ENCODE measurements around the gene PTGR3. TPM values are rescaled to one million over a fixed set of nuclear protein-coding genes. Genes with fewer than 3 reads are reported as not detected.

PTGR3 gene
- total and polyA plus RNA-seq, 5 experiments from 2014 or later, result 14.7 to 35.1 (median 28.5) TPM

GRCh38 chr18:75212751-75213090 is 3.8 kb upstream of the PTGR3 start:
- POLR2A ChIA-PET, result interaction anchor here (1.2 to 7.3 kb wide), 3 partner anchors 8 to 38 kb away, joined by 3 to 93 read pairs (median 5); no protein-coding TSS in a partner anchor
- DNase-seq (no peak), ATAC-seq (no peak)
- Mint-ChIP-seq H3K4me1 (peaks cover 42 to 69% (median 62%) of the 10 kb centered on the region in 4 donors), H3K27ac (peak overlapping the region; percentile 75 to 98 (median 86)), H3K27me3 (no peaks in the 10 kb centered on the region), H3K9me3 (no peaks in the 10 kb centered on the region), H3K36me3 (peaks cover 0 to 7% (median 2%) of the 10 kb centered on the region in 3 donors), H3K4me3 (peak overlapping the region; percentile 84 to 94 (median 89))

- DNase-seq (peak in 5 of 10 donors; percentile 19 to 33 (median 31)), ATAC-seq (no peak)
- POLR2A ChIA-PET, result interaction anchor here (1.2 to 7.3 kb wide), 4 partner anchors 9 to 39 kb away, joined by 3 to 93 read pairs (median 10); no protein-coding TSS in a partner anchor
- Mint-ChIP-seq H3K36me3 (peaks cover 0 to 7% (median 2%) of the 10 kb centered on the region in 3 donors), H3K27me3 (no peaks in the 10 kb centered on the region), H3K4me1 (peaks cover 42 to 69% (median 62%) of the 10 kb centered on the region in 4 donors), H3K27ac (peak overlapping the region; percentile 75 to 98 (median 86)), H3K9me3 (no peaks in the 10 kb centered on the region), H3K4me3 (peak overlapping the region; percentile 84 to 94 (median 89))
Measured at GRCh38 chr18:75211953-75212750, 3.2 kb upstream of the PTGR3 start.

GRCh38 chr18:75211626-75211952 is 2.6 kb upstream of the PTGR3 start:
- DNase-seq, result peak in 3 of 10 donors; percentile 14 to 39 (median 29)
- H3K4me3 Mint-ChIP-seq, result peak overlapping the region in 2 of 10 donors; percentile 19 to 99
- no peaks in the 10 kb centered on the region for H3K9me3 Mint-ChIP-seq
- H3K27ac Mint-ChIP-seq, result peak overlapping the region in 1 of 10 donors; percentile 99
- POLR2A ChIA-PET, result interaction anchor here (3.6 to 7.3 kb wide), 2 partner anchors 17 to 34 kb away, joined by 16 to 93 read pairs; no protein-coding TSS in a partner anchor
- no peak for ATAC-seq
- H3K36me3 Mint-ChIP-seq, result peaks cover 0 to 7% (median 2%) of the 10 kb centered on the region in 3 donors
- H3K4me1 Mint-ChIP-seq, result peaks cover 39 to 68% (median 62%) of the 10 kb centered on the region in 4 donors
- no peaks in the 10 kb centered on the region for H3K27me3 Mint-ChIP-seq

GRCh38 chr18:75211002-75211621 is 2.2 kb upstream of the PTGR3 start:
- ATAC-seq, result peak; percentile 19
- POLR2A ChIA-PET, result interaction anchor here (0.7 to 7.3 kb wide), 12 partner anchors 10 to 613 kb away, joined by 3 to 93 read pairs (median 4); partner anchors contain the start of gene ZNF407
- peak overlapping the region; percentile 94 to 100 (median 97) for H3K4me3 Mint-ChIP-seq
- H3K36me3 Mint-ChIP-seq, result peaks cover 0 to 7% (median 2%) of the 10 kb centered on the region in 3 donors
- peaks cover 38 to 68% (median 62%) of the 10 kb centered on the region in 4 donors for H3K4me1 Mint-ChIP-seq
- no peaks in the 10 kb centered on the region for H3K27me3 Mint-ChIP-seq
- no peaks in the 10 kb centered on the region for H3K9me3 Mint-ChIP-seq
- H3K27ac Mint-ChIP-seq, result peak overlapping the region; percentile 92 to 99 (median 96)
- DNase-seq, result peak in 6 of 10 donors; percentile 34 to 62 (median 50)

- peaks cover 40 to 70% (median 63%) of the 10 kb centered on the region in 4 donors for H3K4me1 Mint-ChIP-seq
- no peaks in the 10 kb centered on the region for H3K9me3 Mint-ChIP-seq
Measured at GRCh38 chr18:75210274-75211001, 1.5 kb upstream of the PTGR3 start, which contains the start of gene TSHZ1. Gene TSHZ1 (plus strand): TSS chr18:75210797. CDS start chr18:75211877, 1,080 bp downstream.

GRCh38 chr18:75209951-75210258 is 966 bp upstream of the PTGR3 start:
- DNase-seq (no peak), ATAC-seq (no peak)
- POLR2A ChIA-PET, result interaction anchor here (0.7 to 7.3 kb wide), 12 partner anchors 10 to 1283 kb away, joined by 3 to 93 read pairs (median 4); partner anchors contain the start of gene ZNF407
- Mint-ChIP-seq H3K27me3 (no peaks in the 10 kb centered on the region), H3K36me3 (peaks cover 0 to 7% (median 2%) of the 10 kb centered on the region in 3 donors), H3K27ac (peak overlapping the region; percentile 92 to 99 (median 96)), H3K4me3 (peak overlapping the region; percentile 94 to 100 (median 97)), H3K4me1 (peaks cover 41 to 68% (median 63%) of the 10 kb centered on the region in 4 donors), H3K9me3 (no peaks in the 10 kb centered on the region)

More at GRCh38 chr18:75210274-75211001, 1.5 kb upstream of the PTGR3 start, which contains the start of gene TSHZ1:
- POLR2A ChIA-PET, result interaction anchor here (0.7 to 7.3 kb wide), 15 partner anchors 10 to 1128 kb away, joined by 3 to 93 read pairs (median 5); partner anchors contain the start of gene ZNF407
- Mint-ChIP-seq H3K36me3 (peaks cover 0 to 7% (median 2%) of the 10 kb centered on the region in 3 donors), H3K4me3 (peak within 1 kb of the TSS; percentile 94 to 100 (median 97)), H3K27me3 (no peaks in the 10 kb centered on the region), H3K27ac (peak within 1 kb of the TSS; percentile 92 to 99 (median 96))
- DNase-seq, result peak in 9 of 10 donors; percentile 45 to 85 (median 74)
- ATAC-seq, result peak; percentile 43 to 65

- ATAC-seq (no peak), DNase-seq (no peak)
- Mint-ChIP-seq H3K4me3 (peak overlapping the region in 9 of 10 donors; percentile 33 to 99 (median 92)), H3K27me3 (no peaks in the 10 kb centered on the region), H3K36me3 (peaks cover 0 to 7% (median 2%) of the 10 kb centered on the region in 3 donors), H3K27ac (peak overlapping the region in 2 of 10 donors; percentile 98 to 99), H3K9me3 (no peaks in the 10 kb centered on the region), H3K4me1 (peaks cover 36 to 58% (median 53%) of the 10 kb centered on the region in 4 donors)
- POLR2A ChIA-PET, result interaction anchor here (0.7 to 7.3 kb wide), 12 partner anchors 13 to 711 kb away, joined by 3 to 93 read pairs (median 4); partner anchors contain the start of gene ZNF407
Measured at GRCh38 chr18:75208836-75209128, 157 bp downstream of the PTGR3 start.

GRCh38 chr18:75208155-75208835 is 644 bp downstream of the PTGR3 start:
- H3K27ac Mint-ChIP-seq, result peak overlapping the region; percentile 89 to 99 (median 93)
- peaks cover 36 to 57% (median 51%) of the 10 kb centered on the region in 4 donors for H3K4me1 Mint-ChIP-seq
- no peaks in the 10 kb centered on the region for H3K9me3 Mint-ChIP-seq
- H3K27me3 Mint-ChIP-seq, result no peaks in the 10 kb centered on the region
- DNase-seq, result peak in 7 of 10 donors; percentile 20 to 66 (median 32)
- ATAC-seq, result peak; percentile 4 to 11
- peak overlapping the region; percentile 86 to 99 (median 96) for H3K4me3 Mint-ChIP-seq
- POLR2A ChIA-PET, result interaction anchor here (1.0 to 7.3 kb wide), 7 partner anchors 12 to 709 kb away, joined by 3 to 93 read pairs (median 3); partner anchors contain the start of gene ZNF407
- H3K36me3 Mint-ChIP-seq, result peaks cover 0 to 7% (median 2%) of the 10 kb centered on the region in 3 donors

GRCh38 chr18:75207310-75208154 is 1.4 kb downstream of the PTGR3 start:
- H3K4me3 Mint-ChIP-seq, result peak overlapping the region; percentile 86 to 99 (median 96)

GRCh38 chr18:75206452-75207309 is 2.3 kb downstream of the PTGR3 start:
- Mint-ChIP-seq H3K9me3 (no peaks in the 10 kb centered on the region), H3K36me3 (peaks cover 2 to 8% (median 7%) of the 10 kb centered on the region in 3 donors), H3K27ac (peak overlapping the region in 8 of 10 donors; percentile 73 to 99 (median 94)), H3K27me3 (no peaks in the 10 kb centered on the region), H3K4me3 (peak overlapping the region; percentile 86 to 99 (median 96)), H3K4me1 (peaks cover 27 to 50% (median 39%) of the 10 kb centered on the region in 4 donors)
- POLR2A ChIA-PET, result interaction anchor here (1.0 to 7.3 kb wide), 2 partner anchors 8 to 38 kb away, joined by 3 to 93 read pairs; no protein-coding TSS in a partner anchor
- ATAC-seq (no peak), DNase-seq (no peak)

More at GRCh38 chr18:75207310-75208154, 1.4 kb downstream of the PTGR3 start:
- H3K36me3 Mint-ChIP-seq, result peaks cover 0 to 7% (median 5%) of the 10 kb centered on the region in 3 donors
- H3K27me3 Mint-ChIP-seq, result no peaks in the 10 kb centered on the region
- DNase-seq, result peak in 1 of 10 donors; percentile 42
- ATAC-seq, result peak in 1 of 2 donors; percentile 1
- POLR2A ChIA-PET, result interaction anchor here (1.0 to 7.3 kb wide), 3 partner anchors 9 to 38 kb away, joined by 3 to 93 read pairs (median 3); no protein-coding TSS in a partner anchor
- H3K27ac Mint-ChIP-seq, result peak overlapping the region; percentile 89 to 99 (median 93)
- no peaks in the 10 kb centered on the region for H3K9me3 Mint-ChIP-seq
- peaks cover 28 to 54% (median 43%) of the 10 kb centered on the region in 4 donors for H3K4me1 Mint-ChIP-seq

All from naive thymus-derived CD8-positive, alpha-beta T cell (primary cell).